Stimulated activated effector memory CD8-positive, alpha-beta T cell treated with anti-CD3 and anti-CD28 coated beads, Interleukin-12 subunit alpha, Interleukin-12 subunit beta, amount 100 ng/mL, for 72 hours (primary cell): ENCODE results near the gene LCA5.
"Not testable (repeated sequence)": the region's sequence is repeated elsewhere in the genome, so short reads cannot be mapped to it uniquely, and the experiment has no call there.

ENCODE experiments used
- ATAC-seq: fragments of 150-1000 bp; cut with Tn5 transposase; 2 replicates; pipeline ENCODE4 v1.10.0; 2021
- DNase-seq, 2 donors: peaks; one replicate each; pipeline ENCODE4 v3.0.0; 2021 to 2022; ENCODE audit warnings: low spot score in 2 of 2
- H3K27ac Mint-ChIP-seq: one replicate; pipeline ENCODE4 v1.8.0; 2022; ENCODE audit warnings: mild to moderate bottlenecking, mixed read lengths
- H3K36me3 Mint-ChIP-seq: one replicate; pipeline ENCODE4 v1.8.0; 2022; ENCODE audit warnings: mild to moderate bottlenecking, mixed read lengths
- H3K4me1 Mint-ChIP-seq: one replicate; pipeline ENCODE4 v1.8.0; 2022; ENCODE audit warnings: mixed read lengths
- H3K4me3 Mint-ChIP-seq: one replicate; pipeline ENCODE4 v1.8.0; 2022; ENCODE audit warnings: mild to moderate bottlenecking, mixed read lengths
- H3K9me3 Mint-ChIP-seq: one replicate; pipeline ENCODE4 v1.8.0; 2022; ENCODE audit warnings: mixed read lengths

Gene LCA5

GRCh38 chr6:79536954-79537747, at the start of gene LCA5:
Gene LCA5, minus strand, starts transcription at chr6:79537430. Its CDS starts 18,536 bp downstream, at chr6:79518894.
- Mint-ChIP-seq H3K4me3 (no peak within 1 kb of the TSS), H3K36me3 (no peaks in the 10 kb centered on the region), H3K4me1 (no peaks in the 10 kb centered on the region), H3K9me3 (peaks cover 7% of the 10 kb centered on the region), H3K27ac (no peak within 1 kb of the TSS)
- ATAC-seq (peak; percentile 99), DNase-seq (peak; percentile 27 to 76)

- Mint-ChIP-seq H3K4me3 (no peak overlapping the region), H3K4me1 (no peaks in the 10 kb centered on the region), H3K27ac (no peak overlapping the region), H3K36me3 (no peaks in the 10 kb centered on the region), H3K9me3 (no peaks in the 10 kb centered on the region)
- no peak for ATAC-seq
- DNase-seq, result no peak
Observed at GRCh38 chr6:79586548-79586947, 49.3 kb upstream of the LCA5 start.

GRCh38 chr6:79584332-79584731, 47.1 kb upstream of the LCA5 start:
- peaks cover 4% of the 10 kb centered on the region for H3K9me3 Mint-ChIP-seq

GRCh38 chr6:79577926-79578325, 40.7 kb upstream of the LCA5 start:
- H3K9me3 Mint-ChIP-seq, H3K36me3 Mint-ChIP-seq, ATAC-seq, H3K4me3 Mint-ChIP-seq, H3K4me1 Mint-ChIP-seq, H3K27ac Mint-ChIP-seq, DNase-seq: not testable (repeated sequence)

More at GRCh38 chr6:79584332-79584731, 47.1 kb upstream of the LCA5 start:
- Mint-ChIP-seq H3K27ac (no peak overlapping the region), H3K4me1 (no peaks in the 10 kb centered on the region), H3K4me3 (no peak overlapping the region), H3K36me3 (no peaks in the 10 kb centered on the region)
- no peak for DNase-seq
- ATAC-seq, result no peak

- no peaks in the 10 kb centered on the region for H3K9me3 Mint-ChIP-seq
- no peak overlapping the region for H3K27ac Mint-ChIP-seq
- no peak for DNase-seq
- H3K4me3 Mint-ChIP-seq, result no peak overlapping the region
- no peaks in the 10 kb centered on the region for H3K4me1 Mint-ChIP-seq
- no peak for ATAC-seq
- no peaks in the 10 kb centered on the region for H3K36me3 Mint-ChIP-seq
Observed at GRCh38 chr6:79574630-79575225, 37.5 kb upstream of the LCA5 start.

GRCh38 chr6:79574174-79574573, 36.9 kb upstream of the LCA5 start:
- no peak for DNase-seq
- ATAC-seq, result no peak
- H3K36me3 Mint-ChIP-seq, result no peaks in the 10 kb centered on the region
- no peaks in the 10 kb centered on the region for H3K4me1 Mint-ChIP-seq
- H3K27ac Mint-ChIP-seq, result no peak overlapping the region
- no peaks in the 10 kb centered on the region for H3K9me3 Mint-ChIP-seq
- no peak overlapping the region for H3K4me3 Mint-ChIP-seq

GRCh38 chr6:79571030-79571367, 33.8 kb upstream of the LCA5 start:
- H3K4me3 Mint-ChIP-seq, result no peak overlapping the region
- no peak overlapping the region for H3K27ac Mint-ChIP-seq
- no peak for ATAC-seq

GRCh38 chr6:79570129-79571029, 33.1 kb upstream of the LCA5 start:
- ATAC-seq (no peak), DNase-seq (no peak)
- no peaks in the 10 kb centered on the region for H3K4me1 Mint-ChIP-seq
- no peaks in the 10 kb centered on the region for H3K36me3 Mint-ChIP-seq
- H3K9me3 Mint-ChIP-seq, result no peaks in the 10 kb centered on the region
- H3K4me3 Mint-ChIP-seq, result no peak overlapping the region
- H3K27ac Mint-ChIP-seq, result no peak overlapping the region

More at GRCh38 chr6:79571030-79571367, 33.8 kb upstream of the LCA5 start:
- DNase-seq, result no peak
- Mint-ChIP-seq H3K36me3 (no peaks in the 10 kb centered on the region), H3K4me1 (no peaks in the 10 kb centered on the region), H3K9me3 (no peaks in the 10 kb centered on the region)

GRCh38 chr6:79568996-79569395, 31.8 kb upstream of the LCA5 start:
- H3K4me1 Mint-ChIP-seq, result no peaks in the 10 kb centered on the region
- DNase-seq, result no peak
- H3K27ac Mint-ChIP-seq, result no peak overlapping the region
- H3K4me3 Mint-ChIP-seq, result no peak overlapping the region
- H3K36me3 Mint-ChIP-seq, result no peaks in the 10 kb centered on the region
- no peak for ATAC-seq
- no peaks in the 10 kb centered on the region for H3K9me3 Mint-ChIP-seq

GRCh38 chr6:79564636-79565035, 27.4 kb upstream of the LCA5 start:
- DNase-seq, result no peak
- H3K36me3 Mint-ChIP-seq, result no peaks in the 10 kb centered on the region
- no peaks in the 10 kb centered on the region for H3K9me3 Mint-ChIP-seq
- H3K4me1 Mint-ChIP-seq, result no peaks in the 10 kb centered on the region
- ATAC-seq, result no peak
- no peak overlapping the region for H3K4me3 Mint-ChIP-seq
- H3K27ac Mint-ChIP-seq, result no peak overlapping the region

GRCh38 chr6:79559706-79560105, 22.5 kb upstream of the LCA5 start:
- Mint-ChIP-seq H3K4me3 (no peak overlapping the region), H3K36me3 (no peaks in the 10 kb centered on the region), H3K9me3 (no peaks in the 10 kb centered on the region), H3K27ac (no peak overlapping the region), H3K4me1 (no peaks in the 10 kb centered on the region)
- DNase-seq (no peak), ATAC-seq (no peak)

GRCh38 chr6:79557673-79558467, 20.6 kb upstream of the LCA5 start:
- Mint-ChIP-seq H3K9me3 (no peaks in the 10 kb centered on the region), H3K27ac (no peak overlapping the region), H3K36me3 (no peaks in the 10 kb centered on the region), H3K4me3 (no peak overlapping the region), H3K4me1 (no peaks in the 10 kb centered on the region)
- DNase-seq, result no peak
- no peak for ATAC-seq

GRCh38 chr6:79554305-79554704, 17.1 kb upstream of the LCA5 start:
- H3K27ac Mint-ChIP-seq, result no peak overlapping the region
- no peaks in the 10 kb centered on the region for H3K4me1 Mint-ChIP-seq
- ATAC-seq (no peak), DNase-seq (no peak)
- H3K4me3 Mint-ChIP-seq, result no peak overlapping the region
- no peaks in the 10 kb centered on the region for H3K9me3 Mint-ChIP-seq
- H3K36me3 Mint-ChIP-seq, result no peaks in the 10 kb centered on the region

GRCh38 chr6:79551401-79551800, 14.2 kb upstream of the LCA5 start:
- Mint-ChIP-seq H3K27ac (no peak overlapping the region), H3K4me1 (no peaks in the 10 kb centered on the region), H3K9me3 (no peaks in the 10 kb centered on the region), H3K4me3 (no peak overlapping the region), H3K36me3 (no peaks in the 10 kb centered on the region)
- DNase-seq, result no peak
- ATAC-seq, result no peak

GRCh38 chr6:79548304-79548703, 11.1 kb upstream of the LCA5 start:
- ATAC-seq (no peak), DNase-seq (no peak)
- Mint-ChIP-seq H3K4me1 (no peaks in the 10 kb centered on the region), H3K9me3 (no peaks in the 10 kb centered on the region), H3K27ac (no peak overlapping the region), H3K4me3 (no peak overlapping the region), H3K36me3 (no peaks in the 10 kb centered on the region)
